ENCODE data around the gene C1QTNF3. TPM values are rescaled to one million over a fixed set of nuclear protein-coding genes. Genes with fewer than 3 reads are reported as not detected.

The C1QTNF3 gene
- total RNA-seq, 4 donors from 2014 or later, result 6.6 to 13.3 (median 7.6) TPM

DNA sequence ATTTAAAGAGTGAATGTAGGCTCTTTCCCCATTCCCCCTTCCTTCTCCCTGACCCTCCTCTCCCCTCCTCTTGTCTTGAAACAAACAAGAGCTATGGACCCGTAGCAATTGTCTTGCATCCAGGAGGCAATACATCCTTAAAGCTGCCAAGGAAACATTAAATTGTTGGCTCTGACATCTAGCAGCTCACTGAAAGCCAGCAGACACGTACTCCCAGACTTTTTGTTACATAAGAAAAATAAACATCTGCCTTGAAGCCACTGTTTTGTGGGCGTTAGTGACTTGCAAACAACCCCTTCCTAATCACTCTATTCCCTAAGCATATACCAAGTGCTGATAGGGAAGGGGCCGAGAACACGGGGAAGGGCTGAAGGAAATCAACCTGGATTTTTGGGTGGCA lies 67.2 kb downstream of the C1QTNF3 start:
- intact Hi-C loops (cut with DNase I; ENCODE audit: low total_unique reads) (no loop called here), in situ Hi-C loops (cut with MboI; ENCODE audit: low pct_ligation_motif_present in 1 of 4, low pct_unique_long_range_greater_than_20kb in 1 of 4, low sequenced_read_pairs in 3 of 4) (loop anchor here in 1 of 4 donors (25.0 kb wide), 1 partner anchor 486 kb away; no protein-coding TSS in a partner anchor)
- Histone ChIP-seq H3K27ac (no peak overlapping the region), H3K27me3 (no peaks in the 10 kb centered on the region), H3K36me3 (no peaks in the 10 kb centered on the region), H3K4me3 (no peak overlapping the region), H3K9me3 (no peaks in the 10 kb centered on the region), H3K4me1 (peaks cover 0 to 7% (median 1%) of the 10 kb centered on the region in 4 donors)
- no peak for DNase-seq
- WGBS, 2 donors (ENCODE audit: low coverage in 1 of 2), result 52 to 70% methylated on average over 2 to 5 of the region's 5 CpGs
- no peak for TF ChIP-seq POLR2A (IDR thresholded peaks at IDR 0.05)

DNA sequence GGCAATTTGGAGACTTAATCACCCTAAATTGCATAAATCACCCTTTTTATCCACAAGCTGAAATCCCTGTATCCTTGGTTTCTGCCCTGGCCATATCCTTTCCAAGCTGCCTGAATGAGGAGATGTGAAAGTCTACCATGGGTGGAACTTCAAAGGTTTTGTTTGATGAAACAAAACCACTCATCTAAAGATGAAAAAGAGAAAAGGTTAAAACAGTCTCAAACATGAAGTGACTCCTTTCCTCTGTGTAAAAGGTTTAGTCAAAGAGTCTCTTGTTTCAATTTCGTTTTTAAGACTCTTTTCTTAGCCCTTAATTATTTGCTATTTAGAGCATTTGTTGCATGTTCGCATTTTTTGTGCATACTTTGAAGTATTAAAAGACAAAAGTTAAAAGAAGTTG lies 69.7 kb downstream of the C1QTNF3 start:
- no peaks in the 10 kb centered on the region for H3K27me3 ChIP-seq
- TF ChIP-seq POLR2AphosphoS5 (IDR thresholded peaks at IDR 0.05) (no peak), CTCF (IDR thresholded peaks at IDR 0.05) (no peak)
- in situ Hi-C loops (cut with MboI; ENCODE audit: low pct_ligation_motif_present in 1 of 4, low pct_unique_long_range_greater_than_20kb in 1 of 4, low sequenced_read_pairs in 3 of 4) (no loop called here), intact Hi-C loops (cut with DNase I; ENCODE audit: low total_unique reads) (no loop called here)
- H3K4me3 ChIP-seq, result no peak overlapping the region
- 64 to 70% methylated on average over 2 of the region's 2 CpGs for WGBS, 2 donors (ENCODE audit: low coverage in 1 of 2)
- no peaks in the 10 kb centered on the region for H3K9me3 ChIP-seq
- no peak for DNase-seq
- H3K27ac ChIP-seq, result no peak overlapping the region
- H3K36me3 ChIP-seq, result no peaks in the 10 kb centered on the region
- peaks cover 0 to 7% (median 1%) of the 10 kb centered on the region in 4 donors for H3K4me1 ChIP-seq

DNA sequence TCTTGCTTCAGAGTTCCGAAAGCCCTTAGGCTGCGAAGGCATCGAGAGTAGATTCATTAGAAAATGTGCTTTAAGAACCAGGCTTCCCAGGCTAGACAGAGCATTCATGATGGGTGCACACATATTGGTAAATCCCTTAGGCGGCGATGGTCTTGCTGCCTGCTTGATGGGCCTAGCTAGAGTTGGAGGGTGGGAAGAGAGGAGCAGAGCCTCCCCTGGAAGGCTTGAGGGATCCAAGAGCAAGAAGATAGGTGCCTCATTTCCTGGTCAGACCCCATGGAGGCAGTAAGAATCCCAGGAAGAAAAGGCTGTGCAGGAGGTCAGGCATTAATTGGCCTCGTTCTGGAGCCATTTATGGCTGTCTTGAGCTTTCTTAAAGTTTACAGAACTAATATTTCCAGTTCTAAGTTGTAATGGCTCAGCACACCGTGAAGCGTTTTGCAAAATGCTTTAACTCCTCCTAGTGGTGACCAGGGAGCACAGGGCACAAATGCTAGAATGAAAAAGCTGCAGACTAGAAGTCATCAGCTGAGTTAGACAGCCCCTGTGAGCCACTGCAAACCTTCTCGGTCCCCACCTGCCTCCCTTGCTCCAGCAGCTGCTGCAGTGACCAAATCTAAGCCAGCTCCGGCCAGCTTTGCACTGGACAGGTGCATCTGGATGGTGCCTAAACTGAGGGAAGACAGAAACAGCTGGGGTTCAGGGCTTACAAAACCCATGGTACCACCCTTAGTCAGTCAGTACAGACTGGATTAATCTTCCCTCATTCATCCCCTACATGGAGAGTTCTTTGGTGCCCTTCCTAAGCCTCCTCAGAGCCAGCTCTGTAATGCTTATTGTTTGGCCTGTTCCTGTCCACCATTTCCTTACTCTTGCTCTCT lies 73.2 kb downstream of the C1QTNF3 start:
- H3K9me3 ChIP-seq, result no peaks in the 10 kb centered on the region
- H3K4me3 ChIP-seq, result no peak overlapping the region
- no peak for DNase-seq
- TF ChIP-seq EP300 (IDR thresholded peaks at IDR 0.05; ENCODE audit: low read depth), result no peak
- TF ChIP-seq CTCF (IDR thresholded peaks at IDR 0.05), result peak in 4 of 5 experiments; percentile 26 to 54 (median 50)
- TF ChIP-seq POLR2AphosphoS5 (IDR thresholded peaks at IDR 0.05), result no peak
- TF ChIP-seq POLR2A (IDR thresholded peaks at IDR 0.05), result no peak
- H3K4me1 ChIP-seq, result no peaks in the 10 kb centered on the region
- 55 to 56% methylated on average over 3 to 10 of the region's 10 CpGs for WGBS, 2 donors (ENCODE audit: low coverage in 1 of 2)
- no peaks in the 10 kb centered on the region for H3K36me3 ChIP-seq
- no peak overlapping the region for H3K27ac ChIP-seq
- no peaks in the 10 kb centered on the region for H3K27me3 ChIP-seq
- in situ Hi-C loops (cut with MboI; ENCODE audit: low pct_ligation_motif_present in 1 of 4, low pct_unique_long_range_greater_than_20kb in 1 of 4, low sequenced_read_pairs in 3 of 4), result no loop called here
- intact Hi-C loops (cut with DNase I; ENCODE audit: low total_unique reads), result no loop called here

GRCh38 chr5:33968211-33969005 lies 74.6 kb downstream of the C1QTNF3 start:
- no peak overlapping the region for H3K27ac ChIP-seq
- intact Hi-C loops (cut with DNase I; ENCODE audit: low total_unique reads), result no loop called here
- no peak overlapping the region for H3K4me3 ChIP-seq
- H3K36me3 ChIP-seq, result no peaks in the 10 kb centered on the region
- no peaks in the 10 kb centered on the region for H3K9me3 ChIP-seq
- DNase-seq, result no peak
- 17 to 47% methylated on average over 1 to 3 of the region's 3 CpGs for WGBS, 2 donors (ENCODE audit: low coverage in 1 of 2)
- TF ChIP-seq POLR2A (IDR thresholded peaks at IDR 0.05) (no peak), POLR2AphosphoS5 (IDR thresholded peaks at IDR 0.05) (no peak), EP300 (IDR thresholded peaks at IDR 0.05; ENCODE audit: low read depth) (no peak), CTCF (IDR thresholded peaks at IDR 0.05) (no peak)
- in situ Hi-C loops (cut with MboI; ENCODE audit: low pct_ligation_motif_present in 1 of 4, low pct_unique_long_range_greater_than_20kb in 1 of 4, low sequenced_read_pairs in 3 of 4), result no loop called here
- no peaks in the 10 kb centered on the region for H3K27me3 ChIP-seq
- H3K4me1 ChIP-seq, result no peaks in the 10 kb centered on the region

Small RNAs within 50 kb of the gene (small RNA-seq; reads per million reads assigned to genes)
- gene AC139783.1, result 0 reads per million in 4 donors

Other genes with a start within 250 kb of the C1QTNF3 start
- 1 to 10 TPM in 3 of 4 donors, under 1 TPM in 1; 0.60 to 4.1 (median 1.3) TPM for gene ADAMTS12, start 151.2 kb downstream of the C1QTNF3 start, total RNA-seq
- gene RXFP3, start 106.8 kb downstream of the C1QTNF3 start, total RNA-seq, result not detected
- 1 to 10 TPM in 1 of 4 donors, under 1 TPM in 1, not detected in 2; 0.95 to 1.6 TPM for gene SLC45A2, start 58.5 kb downstream of the C1QTNF3 start, total RNA-seq
- gene AMACR, start 35.2 kb downstream of the C1QTNF3 start, total RNA-seq, result 10 to 100 TPM; 39.1 to 88.1 (median 70.6) TPM

Data from transverse colon (tissue), 4 donors.